IMR-90 (cell line): Measurements from ENCODE around the gene DBT. TPM values are rescaled to one million over a fixed set of nuclear protein-coding genes. Genes with fewer than 3 reads are reported as not detected.

Source experiments
- ATAC-seq: fragments of 200-7000 bp; cut with Tn5 transposase; 2 replicates; pipeline ENCODE4 v1.9.1; 2020; ENCODE audit warnings: low read depth, mild to moderate bottlenecking, moderate library complexity
- BruUV-seq: library from RNA; stranded (reverse); fragments of 400-500 nt; replicated peaks from 2 replicates; lab custom pipeline; 2021; lab: Mats Ljungman, UMichigan
- CTCF ChIA-PET: fragments of 300-600 bp; formaldehyde crosslinking; extraction: SDS; loops from one replicate; lab custom pipeline; 2021; ENCODE audit warnings: antibody characterized with exemption; lab: Yijun Ruan, JAX
- POLR2A ChIA-PET: fragments of 300-600 bp; sonication (Branson Sonifier 250); formaldehyde crosslinking; loops from one replicate; lab custom pipeline; 2022; ENCODE audit warnings: antibody characterized with exemption; ENCODE audit not compliant: unreplicated experiment; lab: Charles Lee
- DNase-seq: peaks from one replicate; pipeline ENCODE4 v3.0.0; 2013
- H2AFZ ChIP-seq: replicated peaks from 2 replicates; pipeline ENCODE3; 2013; ENCODE audit warnings: low read length, mild to moderate bottlenecking; ENCODE audit not compliant: poor library complexity
- H2AK5ac ChIP-seq: 2 replicates; pipeline ENCODE4 v1.6.1; 2013; ENCODE audit warnings: low read depth, low read length, inconsistent platforms
- H2AK9ac ChIP-seq: replicated peaks from 2 replicates; pipeline ENCODE3; 2013; ENCODE audit warnings: mild to moderate bottlenecking, low read depth, low read length, moderate library complexity; ENCODE audit not compliant: poor library complexity
- H2BK120ac ChIP-seq: 2 replicates; pipeline ENCODE4 v1.6.1; 2013; ENCODE audit warnings: low read depth, low read length, inconsistent platforms
- H2BK15ac ChIP-seq: 3 replicates; pipeline ENCODE4 v1.6.1; 2013; ENCODE audit warnings: low read depth, low read length, inconsistent platforms
- H2BK20ac ChIP-seq: 2 replicates; pipeline ENCODE4 v1.6.1; 2013; ENCODE audit warnings: low read depth, mild to moderate bottlenecking, inconsistent platforms, low read length, moderate library complexity
- H2BK5ac ChIP-seq: 2 replicates; pipeline ENCODE4 v1.6.1; 2013; ENCODE audit warnings: mild to moderate bottlenecking, low read depth, low read length, inconsistent platforms; ENCODE audit not compliant: poor library complexity, severe bottlenecking
- H3K14ac ChIP-seq: replicated peaks from 2 replicates; pipeline ENCODE4 v1.6.1; 2013; ENCODE audit warnings: low read depth, low read length, inconsistent platforms
- H3K18ac ChIP-seq: 2 replicates; pipeline ENCODE4 v1.6.1; 2013; ENCODE audit warnings: low read depth, low read length, control low read depth
- H3K23ac ChIP-seq: 2 replicates; pipeline ENCODE4 v1.6.1; 2013; ENCODE audit warnings: low read depth, low read length, inconsistent platforms
- H3K27ac ChIP-seq: 2 replicates; pipeline ENCODE4 v1.5.1; 2013; ENCODE audit warnings: mild to moderate bottlenecking, control low read depth, low read length; ENCODE audit not compliant: insufficient read depth
- H3K27me3 ChIP-seq: 2 replicates; pipeline ENCODE4 v1.6.1; 2013; ENCODE audit warnings: low read length; ENCODE audit not compliant: control insufficient read depth, insufficient read depth
- H3K36me3 ChIP-seq: 2 replicates; pipeline ENCODE4 v1.6.1; 2013; ENCODE audit warnings: low read length, mixed read lengths; ENCODE audit not compliant: control insufficient read depth, insufficient read depth
- H3K4ac ChIP-seq: 2 replicates; pipeline ENCODE4 v1.6.1; 2013; ENCODE audit warnings: low read depth, low read length, inconsistent platforms
- H3K4me1 ChIP-seq: 2 replicates; pipeline ENCODE4 v1.6.1; 2013; ENCODE audit warnings: low read length, mixed read lengths; ENCODE audit not compliant: control insufficient read depth, insufficient read depth
- H3K4me2 ChIP-seq: 2 replicates; pipeline ENCODE4 v1.6.1; 2013; ENCODE audit warnings: low read depth, mild to moderate bottlenecking, control low read depth, low read length, moderate library complexity
- H3K4me3 ChIP-seq: 2 replicates; pipeline ENCODE4 v1.5.1; 2013; ENCODE audit warnings: low read depth, mild to moderate bottlenecking, control low read depth, low read length, moderate library complexity; ENCODE audit not compliant: insufficient read depth
- H3K56ac ChIP-seq: 2 replicates; pipeline ENCODE4 v1.6.1; 2013; ENCODE audit warnings: low read length, inconsistent platforms; ENCODE audit not compliant: insufficient read depth; ENCODE audit errors: extremely low read depth
- H3K79me1 ChIP-seq, 2 experiments: 2 replicates each; pipeline ENCODE4 v1.6.1; 2013; ENCODE audit warnings: low read length in 2 of 2, inconsistent platforms in 1 of 2, low read depth in 1 of 2
- H3K9ac ChIP-seq: 2 replicates; pipeline ENCODE4 v1.6.1; 2013; ENCODE audit warnings: low read depth, low read length, control low read depth
- H3K9me1 ChIP-seq: 2 replicates; pipeline ENCODE4 v1.6.1; 2013; ENCODE audit warnings: low read length, inconsistent platforms; ENCODE audit not compliant: insufficient read depth
- H3K9me3 ChIP-seq: 2 replicates; pipeline ENCODE4 v1.6.1; 2013; ENCODE audit warnings: low read length; ENCODE audit not compliant: control insufficient read depth, insufficient read depth
- H4K20me1 ChIP-seq: 2 replicates; pipeline ENCODE4 v1.6.1; 2013; ENCODE audit warnings: low read length, inconsistent platforms; ENCODE audit not compliant: insufficient read depth
- H4K5ac ChIP-seq: 2 replicates; pipeline ENCODE4 v1.6.1; 2013; ENCODE audit warnings: mild to moderate bottlenecking, low read depth, low read length, control low read depth
- H4K8ac ChIP-seq, 2 experiments: 2 replicates each; pipeline ENCODE4 v1.6.1; 2013; ENCODE audit warnings: low read depth in 2 of 2, low read length in 2 of 2, control low read depth in 1 of 2, inconsistent platforms in 1 of 2
- H4K91ac ChIP-seq: 2 replicates; pipeline ENCODE4 v1.6.1; 2013; ENCODE audit warnings: low read depth, low read length, inconsistent platforms; ENCODE audit not compliant: insufficient read depth
- BHLHE40 ChIP-seq: fragments of 150-350 bp; IDR thresholded peaks from 2 replicates; pipeline ENCODE4 v1.6.1; 2016; ENCODE audit warnings: mild to moderate bottlenecking, low read depth, low read length
- CEBPB ChIP-seq: IDR thresholded peaks from 2 replicates; pipeline ENCODE4 v1.6.1; 2012; ENCODE audit warnings: low read depth, low read length, improper control_type of control experiment
- CHD1 ChIP-seq: IDR thresholded peaks from 2 replicates; pipeline ENCODE4 v1.6.1; 2012; ENCODE audit warnings: low read depth, low read length, improper control_type of control experiment
- CTCF ChIP-seq: conservative IDR thresholded peaks from 2 replicates; pipeline ENCODE4 v1.5.1; 2012; ENCODE audit warnings: mild to moderate bottlenecking, low read depth, low read length, improper control_type of control experiment
- FOS ChIP-seq: fragments of 150-350 bp; IDR thresholded peaks from 2 replicates; pipeline ENCODE4 v1.6.1; 2016; ENCODE audit warnings: low read depth, low read length
- MAFK ChIP-seq: IDR thresholded peaks from 2 replicates; pipeline ENCODE4 v1.6.1; 2012; ENCODE audit warnings: low read depth, low read length, improper control_type of control experiment
- MAZ ChIP-seq: IDR thresholded peaks from 2 replicates; pipeline ENCODE4 v1.6.1; 2012; ENCODE audit warnings: low read depth, mild to moderate bottlenecking, low read length, improper control_type of control experiment, moderate library complexity, borderline replicate concordance
- MXI1 ChIP-seq: IDR thresholded peaks from 2 replicates; pipeline ENCODE4 v1.6.1; 2012; ENCODE audit warnings: low read depth, mild to moderate bottlenecking, low read length, moderate library complexity, borderline replicate concordance
- NFE2L2 ChIP-seq: fragments of 150-350 bp; IDR thresholded peaks from 2 replicates; pipeline ENCODE4 v1.6.1; 2016; ENCODE audit warnings: low read depth, mild to moderate bottlenecking, low read length
- POLR2A ChIP-seq: IDR thresholded peaks from 2 replicates; pipeline ENCODE4 v1.6.1; 2012; ENCODE audit warnings: mild to moderate bottlenecking, low read depth, low read length
- RAD21 ChIP-seq: IDR thresholded peaks from 2 replicates; pipeline ENCODE4 v1.6.1; 2012; ENCODE audit warnings: low read length, improper control_type of control experiment
- RCOR1 ChIP-seq: IDR thresholded peaks from 2 replicates; pipeline ENCODE4 v1.6.1; 2012; ENCODE audit warnings: mild to moderate bottlenecking, low read length, improper control_type of control experiment; ENCODE audit not compliant: insufficient replicate concordance
- RFX5 ChIP-seq: IDR thresholded peaks from 2 replicates; pipeline ENCODE4 v1.8.0; 2012; ENCODE audit warnings: low read depth, mild to moderate bottlenecking, low read length, moderate library complexity
- SMC3 ChIP-seq: fragments of 150-350 bp; IDR thresholded peaks from 2 replicates; pipeline ENCODE4 v1.6.1; 2016; ENCODE audit warnings: low read depth, mild to moderate bottlenecking, antibody characterized with exemption, low read length, moderate library complexity
- WGBS, 2 experiments: methylation state at CpG; one replicate each; pipeline versions ENCODE4 v1.1.5 to v1.1.7; 2013; ENCODE audit warnings: missing lambda C conversion rate in 2 of 2; ENCODE audit not compliant: insufficient read length in 1 of 2; ENCODE audit errors: extremely low coverage in 2 of 2; 5-methylcytosine and 5-hydroxymethylcytosine counted together
- dilution Hi-C: fragments of 300-500 bp; cut with HindIII; formaldehyde crosslinking; loops from one replicate; pipeline ENCODE4 v1.14.3; 2018; ENCODE audit warnings: low sequenced_read_pairs; ENCODE audit not compliant: unreplicated experiment
- in situ Hi-C: fragments of 300-500 bp; cut with MboI; formaldehyde crosslinking; loops from 3 replicates; pipeline ENCODE4 v1.14.3; 2019; ENCODE audit warnings: low sequenced_read_pairs, inconsistent platforms, mixed read lengths
- intact Hi-C: fragments of 100-400 bp; cut with micrococcal nuclease; formaldehyde crosslinking; loops from 2 replicates; pipeline ENCODE4 v1.10.0; 2022
- polyA plus RNA-seq, 3 experiments: library from polyadenylated mRNA; depleted of rRNA; stranded (reverse); fragments of >200 nt; gene quantifications; 2 replicates each; pipeline ENCODE4 v1.2.3, GENCODE V29; 2012; ENCODE audit warnings: low replicate concordance in 1 of 3
- total RNA-seq: library from RNA; depleted of rRNA; stranded (reverse); fragments of >200 nt; gene quantifications from 2 replicates; pipeline ENCODE4 v1.2.3, GENCODE V29; 2012
- TF ChIP-seq, protein P1 (sequence below): fragments of 150-350 bp; IDR thresholded peaks from 2 replicates; pipeline ENCODE4 v1.6.1; 2017; ENCODE audit warnings: mild to moderate bottlenecking, antibody characterized with exemption, low read length, low read depth
- TF ChIP-seq, protein P2 (sequence below): fragments of 150-350 bp; IDR thresholded peaks from 2 replicates; pipeline ENCODE4 v1.6.1; 2016; ENCODE audit warnings: low read depth, mild to moderate bottlenecking, low read length, moderate library complexity, borderline replicate concordance

The DBT gene
- total and polyA plus RNA-seq, 2 of the 4 experiments (the other 2 are of a cell fraction), result 3.4 to 3.8 TPM

DNA sequence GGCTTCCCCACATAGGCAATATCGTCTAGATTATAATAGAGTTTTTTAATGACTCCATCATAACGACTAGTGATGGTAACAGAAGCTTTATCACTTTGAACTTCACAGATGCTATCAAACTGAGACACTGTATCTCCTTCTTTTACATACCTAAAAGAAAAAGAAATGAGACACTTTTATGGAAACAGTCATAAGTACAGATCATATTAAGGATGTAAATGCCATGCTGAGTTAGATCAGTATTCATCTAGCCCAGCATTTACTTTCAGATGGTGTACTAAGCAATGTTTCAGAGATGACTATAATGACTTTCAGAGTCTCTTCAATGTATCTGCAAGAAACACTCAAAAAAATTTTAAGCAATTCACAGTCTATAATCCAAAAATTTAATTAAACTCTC, 18.9 kb downstream of the DBT start:
- POLR2A ChIA-PET, result no interaction called here
- Histone ChIP-seq H3K23ac (no peak overlapping the region), H3K56ac (no peak overlapping the region), H3K79me1 (no peaks in the 10 kb centered on the region), H3K9ac (no peak overlapping the region), H4K91ac (no peak overlapping the region), H3K27me3 (no peaks in the 10 kb centered on the region), H2BK120ac (no peak overlapping the region), H2AFZ (no peak overlapping the region), H3K36me3 (peaks cover 18% of the 10 kb centered on the region), H3K14ac (no peak overlapping the region), H2BK15ac (no peak overlapping the region), H2BK20ac (no peak overlapping the region), H3K9me3 (no peaks in the 10 kb centered on the region), H3K4me1 (no peaks in the 10 kb centered on the region), H3K4ac (no peak overlapping the region), H4K8ac (no peak overlapping the region), H3K4me3 (no peak overlapping the region), H2BK5ac (no peak overlapping the region), H4K5ac (no peak overlapping the region), H3K9me1 (no peaks in the 10 kb centered on the region), H3K27ac (no peak overlapping the region), H3K18ac (no peak overlapping the region), H3K4me2 (no peak overlapping the region), H4K20me1 (no peaks in the 10 kb centered on the region), H2AK5ac (no peak overlapping the region), H2AK9ac (no peak overlapping the region)
- no peak for ATAC-seq
- in situ Hi-C loops, result no loop called here
- CTCF ChIA-PET, result no interaction called here
- no CpG with 5 or more reads among the region's 2 CpGs for WGBS, 2 experiments
- no peak for TF ChIP-seq RAD21
- TF ChIP-seq MAZ, result no peak
- no peak for TF ChIP-seq CHD1
- no peak for TF ChIP-seq BHLHE40
- TF ChIP-seq, protein P1, sequence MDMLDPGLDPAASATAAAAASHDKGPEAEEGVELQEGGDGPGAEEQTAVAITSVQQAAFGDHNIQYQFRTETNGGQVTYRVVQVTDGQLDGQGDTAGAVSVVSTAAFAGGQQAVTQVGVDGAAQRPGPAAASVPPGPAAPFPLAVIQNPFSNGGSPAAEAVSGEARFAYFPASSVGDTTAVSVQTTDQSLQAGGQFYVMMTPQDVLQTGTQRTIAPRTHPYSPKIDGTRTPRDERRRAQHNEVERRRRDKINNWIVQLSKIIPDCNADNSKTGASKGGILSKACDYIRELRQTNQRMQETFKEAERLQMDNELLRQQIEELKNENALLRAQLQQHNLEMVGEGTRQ, result no peak
- no peak for TF ChIP-seq POLR2A
- TF ChIP-seq RFX5, result no peak
- no peak for TF ChIP-seq SMC3
- no peak for TF ChIP-seq RCOR1
- TF ChIP-seq CTCF, result no peak
- TF ChIP-seq FOS, result no peak
- TF ChIP-seq NFE2L2, result no peak
- no peak for TF ChIP-seq MXI1
- TF ChIP-seq MAFK, result no peak
- TF ChIP-seq, protein P2, sequence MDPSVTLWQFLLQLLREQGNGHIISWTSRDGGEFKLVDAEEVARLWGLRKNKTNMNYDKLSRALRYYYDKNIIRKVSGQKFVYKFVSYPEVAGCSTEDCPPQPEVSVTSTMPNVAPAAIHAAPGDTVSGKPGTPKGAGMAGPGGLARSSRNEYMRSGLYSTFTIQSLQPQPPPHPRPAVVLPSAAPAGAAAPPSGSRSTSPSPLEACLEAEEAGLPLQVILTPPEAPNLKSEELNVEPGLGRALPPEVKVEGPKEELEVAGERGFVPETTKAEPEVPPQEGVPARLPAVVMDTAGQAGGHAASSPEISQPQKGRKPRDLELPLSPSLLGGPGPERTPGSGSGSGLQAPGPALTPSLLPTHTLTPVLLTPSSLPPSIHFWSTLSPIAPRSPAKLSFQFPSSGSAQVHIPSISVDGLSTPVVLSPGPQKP, result no peak
- TF ChIP-seq CEBPB, result no peak
- no TSS peak for BruUV-seq
- intact Hi-C loops, result loop anchor here (10.0 kb wide), 1 partner anchor 86 kb away; no protein-coding TSS in a partner anchor
- DNase-seq, result no peak
- dilution Hi-C loops, result no loop called here
